ENCODE measurements around the gene C1orf105. TPM values are rescaled to one million over a fixed set of nuclear protein-coding genes. Genes with fewer than 3 reads are reported as not detected.
"Not testable (repeated sequence)": the region's sequence is repeated elsewhere in the genome, so short reads cannot be mapped to it uniquely, and the experiment has no call there.

C1orf105 gene
- total RNA-seq, 1 donor from 2014 or later = not detected

DNA sequence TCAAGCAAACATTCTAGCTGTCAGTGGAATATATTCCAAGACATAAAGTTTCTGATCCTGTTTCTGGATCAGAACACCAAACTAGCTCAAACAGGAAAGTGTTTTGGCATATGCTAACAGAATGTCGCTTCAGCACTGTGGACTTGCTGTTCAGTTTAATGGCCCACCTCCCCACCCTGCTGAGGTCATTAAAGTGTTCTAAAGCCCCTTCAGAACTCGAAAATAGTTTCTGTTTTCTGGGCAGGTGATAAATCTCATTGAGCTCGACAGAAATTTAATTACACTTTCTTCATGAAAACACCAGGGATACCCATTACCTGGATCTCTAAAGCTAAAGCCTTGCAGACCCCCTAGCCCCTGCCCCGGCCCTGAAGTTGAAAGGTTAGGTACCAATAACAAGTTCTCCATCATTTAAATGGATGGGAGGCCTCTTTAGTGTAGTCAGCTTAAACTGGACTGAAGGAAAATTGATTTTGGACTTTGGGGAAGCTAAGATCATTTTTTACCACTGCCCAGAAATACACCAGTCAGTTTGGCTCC is 3.9 kb upstream of the C1orf105 start:
- intact Hi-C loops (cut with DNase I) = no loop called here
- ATAC-seq (no peak), DNase-seq (ENCODE audit: low spot score) (no peak)

DNA sequence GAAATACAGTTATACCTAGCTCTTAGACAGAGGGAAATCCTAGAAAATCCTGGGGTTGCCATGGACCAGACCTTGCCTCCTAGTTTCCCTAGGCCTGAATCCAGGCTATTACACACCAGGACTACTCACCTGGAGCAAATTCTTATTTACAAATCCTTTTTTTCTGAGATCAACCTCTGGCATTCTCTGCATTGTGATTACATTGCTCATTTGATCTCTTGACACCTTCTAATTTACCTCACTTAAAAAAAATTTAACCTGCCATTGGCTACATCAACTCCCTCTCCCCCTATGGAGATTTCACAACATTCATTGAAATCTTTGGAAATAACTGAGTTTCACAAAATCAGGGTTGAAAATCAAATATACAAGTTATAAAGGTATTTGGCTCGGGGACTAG is 2.9 kb upstream of the C1orf105 start:
- no peak for DNase-seq (ENCODE audit: low spot score)
- intact Hi-C loops (cut with DNase I) = no loop called here
- ATAC-seq = no peak

DNA sequence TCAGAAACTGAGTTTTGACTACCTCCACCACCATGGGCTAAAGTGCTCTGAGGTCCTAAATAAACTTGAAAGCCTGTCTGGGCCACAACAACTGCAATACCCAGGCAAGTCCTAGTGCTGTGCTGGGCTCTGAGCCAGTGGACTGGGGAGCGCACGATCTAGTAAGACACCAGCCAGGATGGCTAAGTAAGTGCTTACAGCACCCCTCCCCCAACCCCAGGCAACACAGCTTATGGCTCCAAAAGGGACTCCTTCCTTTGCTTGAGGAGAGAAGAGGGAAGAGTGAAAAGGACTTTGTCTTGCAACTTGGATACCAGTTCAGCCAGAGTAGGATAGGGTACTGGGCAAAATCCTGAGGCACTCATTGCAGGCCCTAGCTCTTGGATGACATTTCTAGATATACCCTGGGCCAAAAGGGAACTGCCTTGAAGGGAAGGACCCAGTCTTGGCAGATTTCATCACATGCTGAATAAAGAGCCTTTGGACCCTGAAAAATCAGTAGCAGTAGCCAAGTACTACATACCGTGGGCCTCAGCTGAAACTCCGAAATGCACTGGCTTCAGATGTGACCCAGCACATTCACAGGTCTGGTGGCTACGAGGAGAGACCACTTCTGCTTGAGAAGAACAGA is 1.6 kb downstream of the C1orf105 start:
- intact Hi-C loops (cut with DNase I) = no loop called here
- ATAC-seq = no peak
- no peak for DNase-seq (ENCODE audit: low spot score)

GRCh38 chr1:172423336-172423735 is 2.9 kb downstream of the C1orf105 start:
- no peak for ATAC-seq
- no peak for DNase-seq (ENCODE audit: low spot score)
- intact Hi-C loops (cut with DNase I) = no loop called here

DNA sequence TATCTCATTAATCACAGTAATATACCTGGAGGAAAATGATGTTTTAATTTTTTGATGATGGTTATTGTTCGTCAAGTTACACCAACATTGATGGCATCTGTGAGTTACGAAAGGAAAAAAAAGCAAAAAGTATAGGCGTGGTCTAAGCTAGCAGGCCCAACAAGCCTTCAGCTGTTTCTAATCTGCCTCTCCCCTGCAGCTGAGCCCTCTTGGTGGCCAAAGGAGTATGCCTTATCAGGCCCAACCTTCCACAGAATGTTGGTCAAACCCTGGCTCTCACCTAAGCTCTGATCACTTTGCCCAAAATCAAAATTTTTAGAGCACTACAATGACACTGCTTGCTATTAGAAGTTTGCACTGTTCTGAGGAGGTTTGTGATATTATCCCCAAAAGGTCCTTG is 4.9 kb downstream of the C1orf105 start:
- DNase-seq (ENCODE audit: low spot score) (no peak), ATAC-seq (no peak)
- intact Hi-C loops (cut with DNase I) = no loop called here

GRCh38 chr1:172427191-172427590 is 6.7 kb downstream of the C1orf105 start:
- intact Hi-C loops (cut with DNase I) = no loop called here
- no peak for ATAC-seq

GRCh38 chr1:172429331-172430127 is 9.0 kb downstream of the C1orf105 start:
- intact Hi-C loops (cut with DNase I) = no loop called here
- DNase-seq (ENCODE audit: low spot score) (no peak), ATAC-seq (peak; percentile 67)

More at GRCh38 chr1:172427191-172427590, 6.7 kb downstream of the C1orf105 start:
- no peak for DNase-seq (ENCODE audit: low spot score)

GRCh38 chr1:172430128-172430454 is 9.6 kb downstream of the C1orf105 start:
- ATAC-seq = no peak
- no peak for DNase-seq (ENCODE audit: low spot score)
- intact Hi-C loops (cut with DNase I) = no loop called here

DNA sequence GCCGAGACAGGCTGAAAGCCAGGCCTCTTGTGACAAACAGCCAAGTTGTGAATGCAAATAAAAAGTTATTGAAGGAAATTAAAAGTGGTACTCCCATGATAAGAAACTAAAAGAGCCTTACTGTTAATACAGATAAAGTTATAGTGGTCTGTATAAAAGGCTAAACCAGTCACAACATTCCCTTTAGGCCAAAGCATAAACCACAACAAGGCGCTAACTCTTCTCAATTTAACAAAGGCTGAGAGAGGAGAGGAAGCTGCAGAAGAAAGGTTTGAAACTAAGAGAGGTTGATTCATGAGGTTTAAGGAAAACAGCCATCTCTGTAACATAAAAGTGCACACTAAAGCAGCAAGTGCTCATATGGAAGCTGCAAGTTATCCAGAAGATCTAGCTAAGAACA is 10.7 kb downstream of the C1orf105 start:
- DNase-seq (ENCODE audit: low spot score) = no peak
- ATAC-seq = no peak
- intact Hi-C loops (cut with DNase I) = no loop called here

- intact Hi-C loops (cut with DNase I) = no loop called here
- no peak for DNase-seq (ENCODE audit: low spot score)
- ATAC-seq = no peak
These were observed 11.3 kb downstream of the C1orf105 start for GRCh38 chr1:172431721-172432192.

DNA sequence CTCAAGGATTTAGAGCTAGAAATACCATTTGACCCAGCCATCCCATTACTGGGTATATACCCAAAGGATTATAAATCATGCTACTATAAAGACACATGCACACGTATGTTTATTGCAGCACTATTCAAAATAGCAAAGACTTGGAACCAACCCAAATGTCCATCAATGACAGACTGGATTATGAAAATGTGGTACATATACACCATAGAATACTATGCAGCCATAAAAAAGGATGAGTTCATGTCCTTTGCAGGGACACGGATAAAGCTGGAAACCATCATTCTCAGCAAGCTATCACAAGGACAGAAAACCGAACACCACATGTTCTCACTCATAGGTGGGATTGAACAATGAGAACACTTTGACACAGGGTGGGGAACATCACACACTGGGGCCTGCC is 16.7 kb downstream of the C1orf105 start:
- ATAC-seq; intact Hi-C loops (cut with DNase I); DNase-seq (ENCODE audit: low spot score): not testable (repeated sequence)

DNA sequence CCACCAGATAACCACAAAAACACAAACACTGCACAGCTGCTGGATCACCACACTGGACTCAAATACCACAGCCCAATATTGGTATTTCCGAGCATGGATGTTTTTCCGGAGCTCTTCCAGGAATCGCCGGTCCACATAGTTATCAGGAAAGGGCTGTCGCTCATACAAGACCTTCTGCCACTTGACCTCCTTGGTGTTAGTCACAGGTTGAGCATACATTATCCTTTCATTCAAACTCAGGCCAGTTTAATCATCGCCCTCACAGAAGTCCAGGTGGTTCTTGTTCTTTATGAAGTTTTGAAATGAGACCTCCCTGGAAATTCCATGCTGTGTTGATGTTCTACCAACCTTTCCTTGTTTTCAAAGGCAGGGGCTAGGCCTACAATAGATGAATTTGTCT is 21.9 kb downstream of the C1orf105 start:
- DNase-seq (ENCODE audit: low spot score) (no peak), ATAC-seq (no peak)
- intact Hi-C loops (cut with DNase I) = no loop called here

GRCh38 chr1:172442843-172443565 is 22.5 kb downstream of the C1orf105 start:
- no peak for DNase-seq (ENCODE audit: low spot score)
- intact Hi-C loops (cut with DNase I) = no loop called here
- ATAC-seq = no peak

- ATAC-seq (peak; percentile 99), DNase-seq (ENCODE audit: low spot score) (peak; percentile 96)
- intact Hi-C loops (cut with DNase I) = no loop called here
These were observed 23.4 kb downstream of the C1orf105 start, which contains the start of gene PIGC for GRCh38 chr1:172443666-172444453. Gene PIGC, minus strand, starts transcription at chr1:172444069. Its CDS starts 1,447 bp downstream, at chr1:172442622.

DNA sequence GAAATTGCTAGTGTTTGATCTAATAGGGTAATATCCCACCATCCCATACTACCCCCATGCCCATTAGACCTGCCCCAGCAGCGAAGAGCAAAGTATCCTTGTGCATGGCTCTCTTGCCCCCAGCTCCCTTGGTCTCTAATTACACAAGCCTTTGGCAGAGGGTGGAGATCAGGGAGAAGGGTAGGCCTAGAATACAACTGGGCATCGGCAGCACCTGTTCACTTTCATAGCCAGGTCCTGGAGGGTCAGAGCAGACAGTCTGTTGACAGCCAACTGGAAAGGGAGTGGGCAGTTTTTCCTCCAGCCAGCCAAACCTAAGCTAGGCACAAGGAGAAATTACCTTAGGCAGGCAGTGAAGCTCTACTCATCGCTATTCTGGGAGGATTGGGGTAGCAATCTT is 26.1 kb downstream of the C1orf105 start:
- intact Hi-C loops (cut with DNase I) = no loop called here
- ATAC-seq (no peak), DNase-seq (ENCODE audit: low spot score) (no peak)

DNA sequence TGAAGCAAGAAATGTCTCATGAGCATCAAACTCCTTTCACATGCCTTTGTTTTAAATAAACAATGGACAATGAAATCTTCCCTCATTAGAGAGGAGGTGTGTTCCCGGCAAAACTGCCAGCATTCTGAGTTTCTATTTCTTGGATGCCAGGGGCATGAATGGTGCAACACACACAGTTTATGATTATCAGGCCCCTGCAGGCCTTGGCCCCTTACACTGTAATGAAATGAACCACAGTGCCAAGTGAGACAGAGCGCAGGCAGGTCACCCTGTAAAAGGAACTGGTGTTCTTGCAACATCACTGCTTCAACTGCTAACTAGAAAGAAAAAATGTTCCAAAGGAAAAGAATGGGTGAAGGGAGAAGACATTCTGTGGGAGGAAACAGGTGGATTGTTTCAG is 27.2 kb downstream of the C1orf105 start:
- DNase-seq (ENCODE audit: low spot score) = no peak
- ATAC-seq = no peak
- intact Hi-C loops (cut with DNase I) = no loop called here

- intact Hi-C loops (cut with DNase I) = no loop called here
- no peak for ATAC-seq
- no peak for DNase-seq (ENCODE audit: low spot score)
These were observed 28.6 kb downstream of the C1orf105 start for GRCh38 chr1:172448995-172449584.

Measured in sciatic nerve (tissue), 2 donors.